ENCODE data around the gene CAPN2. TPM values are rescaled to one million over a fixed set of nuclear protein-coding genes. Genes with fewer than 3 reads are reported as not detected.

Gene CAPN2
- total and polyA plus RNA-seq, 2 donors (not counting 1 experiment from before 2014, with no cell fraction given), result 63.9 to 79.6 TPM

- Mint-ChIP-seq H3K4me1 (peaks cover 19% of the 10 kb centered on the region), H3K27me3 (no peaks in the 10 kb centered on the region), H3K9me3 (ENCODE audit: insufficient read depth) (no peaks in the 10 kb centered on the region), H3K27ac (no peak overlapping the region), H3K4me3 (no peak overlapping the region)
- no peak overlapping the region for H3K4me2 ChIP-seq (replicated peaks; ENCODE audit: low read depth, low read length, poor library complexity, severe bottlenecking)
- no peak overlapping the region for H2AFZ ChIP-seq (ENCODE audit: insufficient read depth, low read depth, low read length, poor library complexity, severe bottlenecking)
- H3K4me3 ChIP-seq (ENCODE audit: control extremely low read depth in 1 of 5, extremely low read depth in 1 of 5, insufficient read depth in 1 of 5, low read depth in 2 of 5, low read length in 4 of 5), result no peak overlapping the region
- H4K20me1 ChIP-seq (ENCODE audit: control insufficient read depth, insufficient read depth, low read length, poor library complexity, severe bottlenecking), result no peaks in the 10 kb centered on the region
- DNase-seq (no peak), ATAC-seq (ENCODE audit: low read depth) (no peak)
- intact Hi-C loops (cut with micrococcal nuclease), result no loop called here
- H3K79me2 ChIP-seq (ENCODE audit: control insufficient read depth, insufficient read depth, low read length), result peaks cover 5% of the 10 kb centered on the region
- H3K9ac ChIP-seq (ENCODE audit: low read length), result no peak overlapping the region
- H3K27me3 ChIP-seq (replicated peaks in 1 of 4; ENCODE audit: control extremely low read depth in 1 of 4, control insufficient read depth in 3 of 4, insufficient read depth in 4 of 4, low read length in 3 of 4), result no peaks in the 10 kb centered on the region
- H3K4me1 ChIP-seq (ENCODE audit: control insufficient read depth in 2 of 2, insufficient read depth in 2 of 2, low read length in 2 of 2), result peaks cover 8 to 18% of the 10 kb centered on the region in 2 donors
- peaks cover 0 to 9% of the 10 kb centered on the region in 2 experiments for H3K36me3 ChIP-seq (replicated peaks in 1 of 2; ENCODE audit: control extremely low read depth in 1 of 2, control insufficient read depth in 1 of 2, extremely low read depth in 1 of 2, insufficient read depth in 2 of 2, low read length in 1 of 2)
- TF ChIP-seq CTCF (IDR thresholded peaks at IDR 0.05), result no peak
- no peak for TF ChIP-seq EZH2 (IDR thresholded peaks at IDR 0.05; ENCODE audit: borderline replicate concordance, insufficient read depth, low read depth, low read length, poor library complexity, severe bottlenecking)
- no peaks in the 10 kb centered on the region for H3K9me3 ChIP-seq (ENCODE audit: control extremely low read depth in 1 of 3, control insufficient read depth in 2 of 3, insufficient read depth in 1 of 3, low read length in 2 of 3)
- no peak overlapping the region for H3K27ac ChIP-seq (ENCODE audit: low read length in 2 of 2)
- ChIA-PET POLR2A (interaction anchor here (0.6 kb wide), 1 partner anchor 928 kb away, joined by 5 read pairs; no protein-coding TSS in a partner anchor), CTCF (interaction anchor here (1.0 to 4.2 kb wide), 3 partner anchors 14 to 32 kb away, joined by 5 to 26 read pairs (median 6); no protein-coding TSS in a partner anchor)
- 100% methylated on average over 3 of the region's 4 CpGs for WGBS (ENCODE audit: insufficient coverage)
Observed at GRCh38 chr1:223730479-223731132, 18.3 kb downstream of the CAPN2 start.

GRCh38 chr1:223731133-223731770 lies 18.9 kb downstream of the CAPN2 start:
- no peak overlapping the region for H3K27ac Mint-ChIP-seq
- CTCF ChIA-PET, result interaction anchor here (1.9 kb wide), 1 partner anchor 15 kb away, joined by 5 read pairs; no protein-coding TSS in a partner anchor
- H3K9me3 Mint-ChIP-seq (ENCODE audit: insufficient read depth), result no peaks in the 10 kb centered on the region
- Histone ChIP-seq H3K9ac (ENCODE audit: low read length) (no peak overlapping the region), H3K27me3 (replicated peaks in 1 of 4; ENCODE audit: control extremely low read depth in 1 of 4, control insufficient read depth in 3 of 4, insufficient read depth in 4 of 4, low read length in 3 of 4) (no peaks in the 10 kb centered on the region), H3K4me1 (ENCODE audit: control insufficient read depth in 2 of 2, insufficient read depth in 2 of 2, low read length in 2 of 2) (peaks cover 4 to 12% of the 10 kb centered on the region in 2 donors), H3K79me2 (ENCODE audit: control insufficient read depth, insufficient read depth, low read length) (peaks cover 5% of the 10 kb centered on the region), H3K4me3 (ENCODE audit: control extremely low read depth in 1 of 5, extremely low read depth in 1 of 5, insufficient read depth in 1 of 5, low read depth in 2 of 5, low read length in 4 of 5) (no peak overlapping the region), H4K20me1 (ENCODE audit: control insufficient read depth, insufficient read depth, low read length, poor library complexity, severe bottlenecking) (no peaks in the 10 kb centered on the region), H2AFZ (ENCODE audit: insufficient read depth, low read depth, low read length, poor library complexity, severe bottlenecking) (no peak overlapping the region), H3K4me2 (replicated peaks; ENCODE audit: low read depth, low read length, poor library complexity, severe bottlenecking) (no peak overlapping the region), H3K36me3 (replicated peaks in 1 of 2; ENCODE audit: control extremely low read depth in 1 of 2, control insufficient read depth in 1 of 2, extremely low read depth in 1 of 2, insufficient read depth in 2 of 2, low read length in 1 of 2) (peaks cover 0 to 9% of the 10 kb centered on the region in 2 experiments), H3K27ac (ENCODE audit: low read length in 2 of 2) (no peak overlapping the region), H3K9me3 (ENCODE audit: control extremely low read depth in 1 of 3, control insufficient read depth in 2 of 3, insufficient read depth in 1 of 3, low read length in 2 of 3) (no peaks in the 10 kb centered on the region)
- POLR2A ChIA-PET, result interaction anchor here (0.6 kb wide), 1 partner anchor 929 kb away, joined by 5 read pairs; no protein-coding TSS in a partner anchor
- no peaks in the 10 kb centered on the region for H3K27me3 Mint-ChIP-seq
- TF ChIP-seq EZH2 (IDR thresholded peaks at IDR 0.05; ENCODE audit: borderline replicate concordance, insufficient read depth, low read depth, low read length, poor library complexity, severe bottlenecking), result no peak
- TF ChIP-seq CTCF (IDR thresholded peaks at IDR 0.05), result no peak
- DNase-seq (no peak), ATAC-seq (ENCODE audit: low read depth) (no peak)
- 96% methylated on average over 13 of the region's 13 CpGs for WGBS (ENCODE audit: insufficient coverage)
- intact Hi-C loops (cut with micrococcal nuclease), result no loop called here
- H3K4me1 Mint-ChIP-seq, result peaks cover 13% of the 10 kb centered on the region
- H3K4me3 Mint-ChIP-seq, result no peak overlapping the region
